BLaER1 (cell line): ENCODE data around the gene BOD1L1.
A peak's percentile ranks its signal among the peaks of the same experiment; 100 is the strongest.

Experiments used
- H3K27ac ChIP-seq: shearing (Covaris generic); formaldehyde crosslinking; 2 replicates; pipeline ENCODE4 v1.8.1; 2022
- H3K27me3 ChIP-seq: shearing (Covaris generic); formaldehyde crosslinking; 2 replicates; pipeline ENCODE4 v1.8.1; 2022
- H3K36me3 ChIP-seq: shearing (Covaris generic); formaldehyde crosslinking; 2 replicates; pipeline ENCODE4 v1.8.1; 2022
- H3K4me1 ChIP-seq: shearing (Covaris generic); formaldehyde crosslinking; 2 replicates; pipeline ENCODE4 v1.8.1; 2022
- H3K4me2 ChIP-seq: shearing (Covaris generic); formaldehyde crosslinking; 2 replicates; pipeline ENCODE4 v1.8.1; 2022
- H3K4me3 ChIP-seq: shearing (Covaris generic); formaldehyde crosslinking; 2 replicates; pipeline ENCODE4 v1.8.1; 2022
- H3K9ac ChIP-seq: shearing (Covaris generic); formaldehyde crosslinking; 2 replicates; pipeline ENCODE4 v1.8.1; 2022
- H3K9me3 ChIP-seq: shearing (Covaris generic); formaldehyde crosslinking; 2 replicates; pipeline ENCODE4 v1.8.1; 2022
- H4K20me1 ChIP-seq: shearing (Covaris generic); formaldehyde crosslinking; 2 replicates; pipeline ENCODE4 v1.8.1; 2022
- Cebpa-rat ChIP-seq: shearing (Covaris generic); IDR thresholded peaks from 2 replicates; pipeline ENCODE4 v1.8.1; 2022

BOD1L1 gene

DNA sequence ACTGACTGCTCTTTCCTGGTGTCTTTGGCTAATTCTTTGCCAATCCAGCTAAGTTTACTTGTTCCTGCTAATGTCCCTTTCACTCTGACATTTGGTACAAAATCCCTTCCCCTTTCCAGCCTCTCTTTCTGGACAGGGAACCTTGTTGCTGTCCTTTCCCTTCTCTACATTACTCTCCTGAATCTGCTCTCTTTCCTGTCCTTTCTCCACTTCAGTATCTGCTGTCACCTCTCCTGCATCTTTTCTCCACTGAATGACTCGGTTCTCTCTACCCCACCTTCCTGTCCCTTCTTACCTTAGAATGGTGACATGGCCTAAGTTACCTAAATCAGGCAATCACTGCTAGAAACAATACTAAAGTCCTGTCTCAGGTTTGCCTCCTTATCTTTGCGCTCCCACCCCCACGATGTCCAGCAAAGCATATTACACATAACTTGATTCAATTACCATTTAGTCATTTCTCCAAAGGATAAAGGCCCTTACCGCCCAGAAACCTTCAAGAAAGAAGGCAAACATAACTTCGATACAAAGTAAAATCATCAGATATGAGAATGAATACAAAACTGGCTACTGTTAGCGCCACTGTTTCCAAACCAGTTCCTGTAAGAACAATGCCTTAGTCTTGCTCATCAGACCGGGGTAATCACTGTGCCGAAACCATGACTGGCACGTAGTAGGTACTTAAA lies 890 bp downstream of the BOD1L1 start:
- TF ChIP-seq Cebpa-rat: no peak
- H3K27me3 ChIP-seq: no peaks in the 10 kb centered on the region
- no peaks in the 10 kb centered on the region for H3K9me3 ChIP-seq
- peaks cover 13% of the 10 kb centered on the region for H3K36me3 ChIP-seq
- H3K4me1 ChIP-seq: peaks cover 27% of the 10 kb centered on the region
- peak overlapping the region; percentile 92 for H3K4me3 ChIP-seq
- peak overlapping the region; percentile 92 for H3K9ac ChIP-seq
- peaks cover 58% of the 10 kb centered on the region for H4K20me1 ChIP-seq
- peak overlapping the region; percentile 95 for H3K27ac ChIP-seq
- H3K4me2 ChIP-seq: peak overlapping the region; percentile 94

DNA sequence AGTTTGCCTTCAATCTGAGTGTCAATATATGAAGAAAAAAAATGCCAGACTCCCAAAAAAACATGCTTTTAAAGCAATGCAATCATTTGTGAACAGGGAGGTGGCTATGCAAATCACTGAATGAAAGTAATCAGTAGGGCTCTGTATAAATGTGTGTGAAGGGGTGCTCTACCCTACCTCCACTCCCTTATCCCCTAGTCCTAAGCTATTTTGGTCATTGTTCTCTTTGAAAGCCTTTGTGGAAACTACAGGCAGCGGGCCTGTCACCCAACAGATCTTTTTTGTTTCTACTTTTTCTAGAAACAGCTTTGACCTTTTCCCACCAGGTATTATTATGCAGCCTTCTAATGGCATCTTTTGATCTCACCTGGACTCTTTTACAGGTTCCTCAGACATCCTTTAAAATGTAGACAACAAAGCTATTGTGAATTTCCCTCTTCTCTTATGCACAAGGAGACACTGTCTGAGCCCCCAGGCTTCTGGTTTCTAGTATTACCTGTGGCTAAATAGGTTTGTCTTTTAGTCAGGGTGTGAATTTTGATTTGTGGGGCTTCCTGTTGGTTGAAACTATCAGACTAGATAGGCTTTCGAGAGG lies 9.2 kb downstream of the BOD1L1 start:
- Histone ChIP-seq H3K4me3 (no peak overlapping the region), H3K9ac (no peak overlapping the region), H4K20me1 (peaks cover 69% of the 10 kb centered on the region), H3K4me1 (peaks cover 13% of the 10 kb centered on the region), H3K9me3 (no peaks in the 10 kb centered on the region), H3K27me3 (no peaks in the 10 kb centered on the region), H3K4me2 (no peak overlapping the region), H3K36me3 (peaks cover 85% of the 10 kb centered on the region), H3K27ac (no peak overlapping the region)
- TF ChIP-seq Cebpa-rat: no peak

GRCh38 chr4:13617801-13618200 lies 9.7 kb downstream of the BOD1L1 start:
- no peak for TF ChIP-seq Cebpa-rat
- Histone ChIP-seq H3K27me3 (no peaks in the 10 kb centered on the region), H3K4me3 (no peak overlapping the region), H3K4me2 (no peak overlapping the region), H3K9ac (no peak overlapping the region), H3K36me3 (peaks cover 85% of the 10 kb centered on the region), H3K9me3 (no peaks in the 10 kb centered on the region), H3K27ac (no peak overlapping the region), H3K4me1 (peaks cover 13% of the 10 kb centered on the region), H4K20me1 (peaks cover 64% of the 10 kb centered on the region)

DNA sequence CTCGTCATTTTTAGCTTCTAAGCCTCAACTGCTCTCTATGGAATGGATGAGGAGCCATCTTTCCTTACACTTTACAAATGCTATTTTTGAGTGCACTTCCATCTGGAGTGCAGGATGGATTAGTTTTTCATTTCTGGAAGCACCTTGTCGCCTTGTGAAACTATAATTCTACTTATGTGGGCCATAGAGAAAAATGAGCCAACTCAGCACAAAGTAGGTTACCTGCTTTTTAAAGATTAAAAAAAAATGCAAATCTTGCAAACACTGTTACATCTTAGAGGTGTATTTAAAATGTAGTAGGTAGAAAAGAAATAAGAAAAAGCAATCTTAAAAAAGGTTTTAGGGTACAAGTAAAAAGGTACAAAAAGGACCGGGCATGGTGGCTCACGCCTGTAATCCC lies 10.9 kb downstream of the BOD1L1 start:
- Histone ChIP-seq H3K27ac (no peak overlapping the region), H3K9ac (no peak overlapping the region), H4K20me1 (peaks cover 52% of the 10 kb centered on the region), H3K27me3 (no peaks in the 10 kb centered on the region), H3K4me3 (no peak overlapping the region), H3K9me3 (no peaks in the 10 kb centered on the region), H3K4me2 (no peak overlapping the region), H3K4me1 (peaks cover 13% of the 10 kb centered on the region), H3K36me3 (peaks cover 91% of the 10 kb centered on the region)
- no peak for TF ChIP-seq Cebpa-rat

DNA sequence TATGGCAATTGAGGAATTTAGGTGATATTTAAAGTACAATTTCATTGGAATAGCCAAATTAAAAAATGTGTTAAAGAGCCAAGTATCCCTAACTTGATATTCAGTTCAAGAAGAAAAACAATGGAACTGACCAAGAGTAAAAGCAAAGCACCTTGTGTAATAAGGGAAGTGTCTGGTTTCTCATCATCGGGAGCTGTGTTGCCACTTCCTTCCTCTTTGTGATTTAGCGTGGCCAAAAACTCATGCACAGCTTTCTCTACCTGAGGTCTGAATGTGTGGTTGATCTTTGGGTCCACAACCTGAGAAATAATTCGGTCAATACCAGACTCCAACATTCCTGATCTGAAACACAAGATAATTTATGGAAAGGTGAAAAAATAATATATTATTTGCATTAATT lies 12.4 kb downstream of the BOD1L1 start:
- no peaks in the 10 kb centered on the region for H3K9me3 ChIP-seq
- no peak overlapping the region for H3K4me3 ChIP-seq
- peaks cover 37% of the 10 kb centered on the region for H4K20me1 ChIP-seq
- H3K4me2 ChIP-seq: peak overlapping the region; percentile 10; the same call in 1 of the 2 replicates
- peaks cover 13% of the 10 kb centered on the region for H3K4me1 ChIP-seq
- peaks cover 92% of the 10 kb centered on the region for H3K36me3 ChIP-seq
- TF ChIP-seq Cebpa-rat: no peak
- H3K27ac ChIP-seq: no peak overlapping the region
- no peak overlapping the region for H3K9ac ChIP-seq
- H3K27me3 ChIP-seq: no peaks in the 10 kb centered on the region

GRCh38 chr4:13612569-13612968 lies 15.0 kb downstream of the BOD1L1 start:
- Histone ChIP-seq H3K27me3 (no peaks in the 10 kb centered on the region), H3K36me3 (peaks cover 85% of the 10 kb centered on the region), H3K9ac (no peak overlapping the region), H3K4me2 (no peak overlapping the region), H3K27ac (no peak overlapping the region), H4K20me1 (peaks cover 22% of the 10 kb centered on the region), H3K9me3 (no peaks in the 10 kb centered on the region), H3K4me3 (no peak overlapping the region), H3K4me1 (peaks cover 13% of the 10 kb centered on the region)
- TF ChIP-seq Cebpa-rat: no peak

DNA sequence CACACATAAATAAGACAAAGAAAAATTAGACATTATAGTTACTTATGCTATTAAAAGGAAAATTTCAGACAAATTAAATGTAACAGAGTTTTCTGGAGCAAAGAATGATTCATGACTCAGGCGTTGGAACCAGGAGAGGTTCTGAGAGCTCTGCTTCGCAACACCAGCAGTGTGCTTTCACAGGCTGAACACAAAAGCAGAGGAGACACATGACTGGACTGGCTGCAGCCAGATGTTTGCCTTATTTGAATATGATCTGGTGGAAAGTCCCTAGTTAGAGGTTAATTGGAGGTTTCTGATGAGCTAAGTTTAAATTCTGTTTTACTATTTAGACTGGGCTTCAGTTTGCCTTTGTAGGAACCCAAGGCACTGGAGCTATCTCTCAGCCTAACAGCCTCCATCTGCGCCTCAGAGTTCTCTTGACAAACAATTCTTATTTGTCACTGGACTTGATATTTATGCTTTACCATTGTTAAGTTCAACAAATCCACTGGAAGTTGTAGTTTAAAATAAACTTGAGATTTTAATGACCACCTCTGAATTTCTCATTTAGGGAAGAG lies 16.2 kb downstream of the BOD1L1 start:
- no peak overlapping the region for H3K4me3 ChIP-seq
- peaks cover 13% of the 10 kb centered on the region for H3K4me1 ChIP-seq
- no peak overlapping the region for H3K9ac ChIP-seq
- H3K27me3 ChIP-seq: no peaks in the 10 kb centered on the region
- no peak overlapping the region for H3K27ac ChIP-seq
- peaks cover 11% of the 10 kb centered on the region for H4K20me1 ChIP-seq
- H3K36me3 ChIP-seq: peaks cover 85% of the 10 kb centered on the region
- H3K9me3 ChIP-seq: no peaks in the 10 kb centered on the region
- H3K4me2 ChIP-seq: no peak overlapping the region
- no peak for TF ChIP-seq Cebpa-rat

DNA sequence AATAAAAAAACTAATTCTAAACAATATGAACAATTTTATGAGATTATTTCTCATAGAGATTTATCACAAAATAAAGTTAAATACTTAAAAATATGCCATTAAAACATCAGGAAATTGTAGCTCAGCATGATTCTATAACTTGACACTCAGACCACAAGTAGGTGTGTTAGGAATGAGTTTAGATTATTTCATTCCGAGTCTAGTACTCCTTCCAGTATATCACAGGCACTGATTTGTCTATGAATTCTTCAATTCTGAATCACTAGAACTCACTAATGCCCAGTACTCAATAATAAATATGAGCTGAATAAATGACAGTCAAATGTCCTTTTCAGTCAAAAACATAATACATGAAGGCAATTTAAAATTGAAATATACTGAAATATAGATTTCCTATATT lies 22.2 kb downstream of the BOD1L1 start:
- Histone ChIP-seq H3K9me3 (no peaks in the 10 kb centered on the region), H3K4me1 (no peaks in the 10 kb centered on the region), H3K9ac (no peak overlapping the region), H3K27ac (no peak overlapping the region), H3K27me3 (no peaks in the 10 kb centered on the region), H3K4me3 (no peak overlapping the region), H3K36me3 (peaks cover 89% of the 10 kb centered on the region), H3K4me2 (no peak overlapping the region), H4K20me1 (no peaks in the 10 kb centered on the region)
- no peak for TF ChIP-seq Cebpa-rat

- H3K4me1 ChIP-seq: no peaks in the 10 kb centered on the region
- no peaks in the 10 kb centered on the region for H4K20me1 ChIP-seq
- no peak overlapping the region for H3K9ac ChIP-seq
- no peak for TF ChIP-seq Cebpa-rat
- peaks cover 92% of the 10 kb centered on the region for H3K36me3 ChIP-seq
- no peak overlapping the region for H3K4me3 ChIP-seq
- no peaks in the 10 kb centered on the region for H3K27me3 ChIP-seq
- no peaks in the 10 kb centered on the region for H3K9me3 ChIP-seq
- H3K27ac ChIP-seq: no peak overlapping the region
- H3K4me2 ChIP-seq: no peak overlapping the region
These were observed 25.7 kb downstream of the BOD1L1 start for GRCh38 chr4:13601848-13602247.

DNA sequence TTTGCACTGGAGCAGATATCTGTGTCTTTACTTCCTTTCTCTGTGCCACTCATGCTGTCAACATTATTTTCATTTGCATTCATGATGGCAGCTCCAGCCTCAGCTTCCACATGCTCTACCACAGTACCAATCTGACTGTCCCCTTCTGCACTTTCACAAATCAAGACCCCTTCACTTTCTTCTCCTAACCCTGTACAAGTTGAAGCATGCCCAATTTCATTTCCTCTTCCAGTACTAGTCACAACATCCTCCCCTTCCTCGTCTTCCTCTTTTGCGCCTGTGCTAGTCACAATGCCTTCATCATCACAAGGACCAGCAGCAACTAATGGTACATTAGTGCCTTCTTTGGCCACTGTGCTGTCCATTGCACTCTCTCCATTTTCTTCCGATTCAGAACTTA lies 26.5 kb downstream of the BOD1L1 start:
- peaks cover 95% of the 10 kb centered on the region for H3K36me3 ChIP-seq
- no peak overlapping the region for H3K4me2 ChIP-seq

More for the DNA sequence above, 26.5 kb downstream of the BOD1L1 start:
- H4K20me1 ChIP-seq: no peaks in the 10 kb centered on the region
- no peaks in the 10 kb centered on the region for H3K4me1 ChIP-seq
- H3K4me3 ChIP-seq: no peak overlapping the region
- no peaks in the 10 kb centered on the region for H3K27me3 ChIP-seq
- no peak for TF ChIP-seq Cebpa-rat
- H3K9me3 ChIP-seq: no peaks in the 10 kb centered on the region
- no peak overlapping the region for H3K27ac ChIP-seq
- no peak overlapping the region for H3K9ac ChIP-seq
